NK-92 treated with Interleukin-12 subunit alpha and Interleukin-12 subunit beta, amount 100 ng/mL, for 24 hours (cell line): ENCODE results near the gene GLIPR1L2.
"Not testable (repeated sequence)": the region's sequence is repeated elsewhere in the genome, so short reads cannot be mapped to it uniquely, and the experiment has no call there.

ENCODE experiments used
- DNase-seq: peaks from one replicate; lab custom pipeline; 2025; lab: John Stamatoyannopoulos, UW

Gene GLIPR1L2

DNA sequence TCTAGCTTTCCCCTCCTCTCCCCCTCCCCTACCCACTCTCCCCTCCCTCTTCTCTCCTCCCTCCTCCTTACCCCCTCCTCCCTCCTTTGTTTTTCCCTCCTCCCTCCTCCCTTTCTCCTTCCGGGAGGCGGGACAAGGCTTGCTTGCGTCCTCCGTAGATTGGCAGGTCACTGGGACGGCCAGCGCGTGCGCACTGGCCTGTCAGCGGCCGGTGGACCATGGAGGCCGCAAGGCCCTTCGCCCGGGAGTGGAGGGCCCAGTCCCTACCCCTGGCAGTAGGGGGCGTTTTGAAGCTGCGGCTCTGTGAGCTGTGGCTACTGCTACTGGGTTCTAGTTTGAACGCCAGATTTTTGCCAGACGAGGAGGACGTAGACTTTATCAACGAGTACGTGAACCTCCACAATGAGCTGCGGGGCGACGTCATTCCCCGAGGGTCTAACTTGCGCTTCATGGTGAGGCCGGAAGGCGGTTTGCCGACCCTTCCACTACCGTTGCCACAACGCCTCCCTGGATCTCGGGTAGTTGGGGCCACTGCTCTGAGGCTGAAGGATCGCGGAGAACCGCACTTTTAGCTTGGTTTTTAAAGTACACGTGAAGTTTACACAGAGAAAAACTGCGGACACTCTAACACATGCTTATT, at the start of gene GLIPR1L2:
TSS of gene GLIPR1L2 (plus strand) at position 191 of the 640 bp plus-strand sequence. CDS start at position 219, 28 bp downstream.
- DNase-seq = peak; percentile 66

DNA sequence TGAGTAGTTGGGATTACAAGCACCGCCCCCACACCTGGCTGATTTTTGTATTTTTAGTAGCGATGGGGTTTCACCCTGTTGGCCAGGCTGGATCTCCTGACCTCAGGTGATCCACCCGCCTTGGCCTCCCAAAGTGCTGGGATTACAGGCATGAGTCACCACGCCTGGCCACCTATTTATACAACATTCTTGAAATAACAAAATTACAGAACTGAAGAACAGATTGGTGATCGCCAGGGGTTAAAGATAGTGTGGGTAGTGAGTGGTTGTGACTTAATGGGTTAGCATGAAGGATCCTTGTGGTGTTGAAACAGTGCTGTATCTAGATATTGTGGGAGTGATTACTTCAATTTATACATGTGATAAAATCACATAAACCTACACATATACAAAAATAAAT, 49.0 kb upstream of the GLIPR1L2 start:
- no peak for DNase-seq

DNA sequence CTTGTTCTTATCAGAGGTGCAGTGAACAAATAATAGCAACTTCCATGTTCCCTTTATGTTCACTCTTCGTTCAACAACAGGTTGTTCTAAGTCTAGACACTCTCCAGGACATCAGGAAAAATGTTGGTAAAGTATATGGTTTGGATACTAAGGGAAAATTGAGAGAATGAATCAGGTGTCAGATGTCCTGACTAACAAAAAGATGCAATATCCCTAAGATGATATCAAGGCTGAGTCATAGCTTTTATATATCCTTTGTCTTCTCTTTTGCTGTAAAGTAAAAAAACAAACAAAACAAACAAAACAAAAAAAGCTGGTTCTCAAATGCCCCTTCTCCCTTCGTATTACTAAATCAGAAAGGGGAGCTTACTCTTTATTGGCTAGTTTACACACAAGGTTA, 45.4 kb upstream of the GLIPR1L2 start:
- DNase-seq = no peak

DNA sequence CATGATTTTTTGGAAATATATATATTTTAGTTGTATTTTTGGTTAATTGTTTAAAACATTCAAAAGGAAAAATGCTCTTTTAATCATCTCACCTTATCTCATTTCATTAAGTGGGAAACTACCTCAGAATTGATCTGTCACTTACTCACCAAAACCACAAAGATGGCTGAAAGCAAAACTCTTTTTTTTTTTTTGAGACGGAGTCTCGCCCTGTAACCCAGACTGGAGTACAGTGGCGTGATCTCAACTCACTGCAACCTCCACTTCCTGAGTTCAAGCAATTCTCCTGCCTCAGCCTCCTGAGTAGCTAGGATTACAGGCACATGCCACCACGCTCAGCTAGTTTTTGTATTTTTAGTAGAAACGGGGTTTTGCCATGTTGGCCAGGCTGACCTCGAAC, 44.7 kb upstream of the GLIPR1L2 start:
- DNase-seq = not testable (repeated sequence)

DNA sequence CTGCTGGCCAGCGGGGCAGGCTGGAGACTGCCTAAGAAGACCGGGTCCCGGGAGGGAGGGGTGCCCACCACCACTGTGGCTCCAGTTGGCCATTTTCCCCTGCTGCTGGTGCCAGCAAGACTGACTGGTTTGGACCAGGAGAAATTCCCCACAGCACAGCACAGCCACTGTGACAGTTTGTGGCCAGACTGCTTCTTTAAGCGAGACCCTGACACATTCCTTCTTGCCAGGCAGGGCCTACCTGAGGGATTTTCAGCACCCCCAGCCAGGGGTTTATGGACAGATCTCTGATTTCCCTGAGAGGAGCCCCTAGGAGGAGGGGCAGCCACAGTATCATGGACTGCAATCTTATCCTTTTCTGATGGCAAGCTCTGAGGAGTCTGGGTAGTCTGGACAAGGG, 40.9 kb upstream of the GLIPR1L2 start:
- no peak for DNase-seq

DNA sequence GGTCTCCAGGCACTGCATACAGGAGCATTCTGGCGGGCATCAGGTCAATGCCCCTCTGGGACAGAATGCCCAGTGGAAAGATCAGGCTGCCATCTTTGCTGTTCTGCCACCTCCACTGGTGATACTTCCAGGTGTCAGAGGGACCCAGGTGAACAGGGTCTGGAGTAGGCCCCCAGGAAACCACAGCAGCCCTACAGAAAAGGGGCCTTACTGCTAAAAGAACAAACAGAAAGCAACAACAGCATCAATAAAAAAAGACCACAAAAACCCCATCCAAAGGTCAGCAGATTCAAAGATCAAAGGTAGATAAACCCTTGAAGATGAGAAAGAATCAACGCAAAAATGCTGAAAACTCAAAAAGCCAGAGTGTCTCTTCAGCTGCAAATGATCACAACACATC, 40.5 kb upstream of the GLIPR1L2 start:
- no peak for DNase-seq

DNA sequence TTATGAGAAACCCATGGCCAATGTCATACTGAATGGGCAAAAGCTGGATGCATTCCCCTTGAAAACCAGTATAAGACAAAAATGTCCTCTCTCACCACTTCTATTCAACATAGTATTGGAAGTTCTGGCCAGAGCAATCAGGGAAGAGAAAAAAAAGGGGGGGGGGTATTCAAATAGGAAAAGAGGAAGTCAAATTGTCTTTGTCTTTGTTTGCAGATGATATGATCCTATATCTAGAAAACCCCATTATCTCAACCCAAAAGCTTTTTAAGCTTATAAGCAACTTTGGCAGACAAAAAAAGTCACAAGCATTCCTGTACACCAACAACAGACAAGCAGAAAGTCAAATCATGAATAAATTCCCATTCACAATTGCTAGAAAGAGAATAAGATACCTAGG, 36.9 kb upstream of the GLIPR1L2 start:
- DNase-seq = no peak

DNA sequence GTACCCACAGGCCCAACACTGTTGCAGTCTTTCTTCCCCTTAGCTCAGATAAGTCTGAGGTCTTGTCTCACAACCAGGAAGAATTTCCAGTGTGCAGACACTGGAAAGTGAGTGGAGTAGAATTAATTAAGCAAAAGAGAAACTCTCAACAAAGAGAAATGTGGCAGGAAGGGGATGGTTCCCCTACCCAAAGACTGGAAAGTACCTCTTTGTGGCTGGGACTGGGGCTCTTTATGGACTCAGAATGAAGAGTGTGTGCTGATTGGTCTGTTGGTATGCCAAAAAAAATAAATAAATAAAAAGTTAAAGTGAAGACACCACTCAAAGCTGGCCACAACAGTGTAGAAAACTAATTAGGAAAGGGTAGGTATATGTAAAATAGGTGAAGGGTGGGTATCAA, 30.0 kb upstream of the GLIPR1L2 start:
- no peak for DNase-seq

DNA sequence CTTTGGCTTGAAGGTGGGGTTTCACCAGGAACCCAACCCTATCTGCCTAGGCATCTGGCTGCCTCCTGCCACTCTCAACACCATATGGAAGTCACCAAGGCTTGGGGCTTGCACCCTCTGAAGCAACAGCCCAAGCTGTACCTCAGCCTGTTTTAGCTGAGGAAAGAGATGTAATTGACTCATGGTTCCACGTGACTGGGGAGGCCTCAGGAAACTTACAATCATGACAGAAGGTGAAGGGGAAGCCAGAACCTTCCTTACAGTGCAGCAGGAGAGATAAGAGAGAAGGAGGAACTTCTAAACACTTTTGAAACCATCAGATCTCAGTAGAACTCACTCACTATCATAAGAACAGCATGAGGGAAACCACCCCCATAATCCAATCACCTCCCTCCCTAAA, 29.5 kb upstream of the GLIPR1L2 start:
- no peak for DNase-seq

DNA sequence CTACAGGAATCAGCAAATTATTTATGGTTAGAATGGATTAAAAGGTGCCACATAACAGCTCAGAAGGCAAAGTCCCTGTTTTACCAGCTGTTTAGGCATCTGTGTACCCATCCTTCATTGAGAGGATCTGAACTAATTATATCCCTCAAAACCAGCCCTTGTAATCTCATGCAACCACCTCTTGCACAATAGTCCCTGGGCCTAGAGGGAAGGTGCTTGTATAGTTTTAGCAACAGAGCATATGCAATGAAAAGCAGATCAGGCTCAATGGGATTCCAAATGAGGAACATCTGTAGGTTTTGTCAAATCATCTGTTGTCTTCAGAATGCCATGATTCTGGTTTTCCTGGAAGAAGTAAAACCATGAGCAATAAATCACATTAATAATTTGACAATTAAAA, 26.0 kb upstream of the GLIPR1L2 start:
- DNase-seq = no peak

DNA sequence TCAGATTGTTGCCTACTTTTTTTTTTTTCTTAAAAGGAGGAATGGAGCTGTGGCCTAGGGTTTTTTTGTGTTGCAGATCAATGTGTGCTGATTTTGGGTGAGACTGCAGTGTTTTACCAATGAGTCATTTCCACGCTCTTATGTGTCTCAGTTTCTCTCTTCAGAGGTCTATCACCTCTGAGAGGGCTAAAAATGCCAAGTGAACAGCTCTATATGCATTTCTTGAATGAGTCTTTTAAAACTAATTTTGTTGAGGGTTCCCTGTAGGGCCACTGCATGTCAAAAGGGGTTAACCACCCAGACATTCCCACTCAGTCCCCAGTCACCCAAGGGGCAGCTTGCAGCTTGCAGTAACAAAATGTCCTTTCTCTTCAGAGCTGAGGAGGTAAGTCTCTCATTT, 24.3 kb upstream of the GLIPR1L2 start:
- no peak for DNase-seq

DNA sequence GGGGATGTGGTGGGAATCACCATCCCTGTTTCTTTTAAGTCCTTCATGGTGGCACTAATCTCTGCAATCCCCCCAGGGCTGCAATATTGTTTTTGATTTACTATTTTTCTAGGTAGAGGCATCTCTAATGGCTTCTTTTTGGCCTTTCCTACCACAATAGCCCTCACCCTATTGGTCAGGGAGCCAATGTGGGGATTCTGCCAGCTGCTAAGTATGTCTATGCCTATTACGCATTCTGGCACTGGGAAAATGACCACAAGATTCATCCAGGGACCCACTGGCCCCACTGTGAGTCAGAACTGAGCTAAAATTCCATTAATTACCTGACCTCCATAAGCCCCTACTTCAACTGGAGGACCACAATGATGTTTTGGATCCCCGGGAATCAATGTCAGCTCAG, 15.9 kb upstream of the GLIPR1L2 start:
- DNase-seq = no peak

DNA sequence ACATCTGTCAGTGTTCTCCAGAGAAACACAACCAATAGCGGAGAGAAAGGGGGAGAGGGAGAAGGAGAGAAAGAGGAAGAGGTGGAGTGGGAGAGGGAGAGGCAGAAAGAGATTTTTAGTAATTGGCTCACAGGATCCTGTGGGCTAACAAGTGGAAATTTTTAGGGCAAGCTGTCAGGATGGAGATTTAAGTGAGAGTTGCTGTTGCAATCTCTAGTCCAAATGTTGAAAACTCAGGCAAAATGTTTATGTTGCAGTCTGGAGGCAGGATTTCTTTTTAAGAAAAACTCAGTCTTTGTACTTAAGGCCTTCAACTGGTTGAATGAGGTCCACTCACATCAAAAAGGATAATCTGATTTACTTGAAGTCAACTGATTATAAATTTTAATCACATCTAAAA, 12.5 kb upstream of the GLIPR1L2 start:
- DNase-seq = no peak

DNA sequence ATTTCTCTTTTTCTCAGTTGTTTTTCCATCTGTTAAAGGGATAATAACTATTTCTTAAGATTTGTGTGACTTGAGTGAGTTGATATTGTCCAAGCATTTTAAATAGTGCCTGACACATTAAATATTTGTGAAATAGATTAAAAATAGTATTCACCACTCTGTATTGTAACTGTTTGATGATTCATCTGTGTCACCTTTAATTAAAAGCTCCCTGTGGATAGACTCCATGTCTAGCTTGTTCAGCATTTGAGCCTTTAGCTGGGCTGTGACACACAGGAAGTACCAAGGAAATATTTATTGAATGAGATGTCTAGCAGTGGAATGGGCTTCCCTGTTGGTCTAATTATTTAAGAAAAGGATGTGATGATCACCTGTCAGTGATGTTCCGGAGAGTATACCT, 1.8 kb upstream of the GLIPR1L2 start:
- DNase-seq = no peak

DNA sequence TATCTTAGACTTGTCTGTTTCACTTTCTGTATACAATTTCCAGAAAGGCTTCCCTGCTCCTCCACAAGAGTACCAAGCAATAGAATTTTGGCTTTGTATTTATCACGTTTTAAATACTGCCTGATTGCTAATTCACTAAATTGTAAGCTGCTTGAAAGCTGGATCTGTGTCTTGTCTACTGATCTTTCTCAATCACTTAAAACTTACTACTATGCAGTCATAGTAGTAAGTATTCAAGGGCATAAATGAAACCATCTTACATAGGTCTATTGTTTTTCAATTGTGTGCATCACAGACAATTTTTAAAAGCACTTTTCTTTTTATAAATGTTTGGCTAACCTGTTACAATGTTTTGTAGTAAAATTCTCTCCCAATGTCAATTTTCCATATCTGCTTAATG, 1.2 kb upstream of the GLIPR1L2 start:
- no peak for DNase-seq

DNA sequence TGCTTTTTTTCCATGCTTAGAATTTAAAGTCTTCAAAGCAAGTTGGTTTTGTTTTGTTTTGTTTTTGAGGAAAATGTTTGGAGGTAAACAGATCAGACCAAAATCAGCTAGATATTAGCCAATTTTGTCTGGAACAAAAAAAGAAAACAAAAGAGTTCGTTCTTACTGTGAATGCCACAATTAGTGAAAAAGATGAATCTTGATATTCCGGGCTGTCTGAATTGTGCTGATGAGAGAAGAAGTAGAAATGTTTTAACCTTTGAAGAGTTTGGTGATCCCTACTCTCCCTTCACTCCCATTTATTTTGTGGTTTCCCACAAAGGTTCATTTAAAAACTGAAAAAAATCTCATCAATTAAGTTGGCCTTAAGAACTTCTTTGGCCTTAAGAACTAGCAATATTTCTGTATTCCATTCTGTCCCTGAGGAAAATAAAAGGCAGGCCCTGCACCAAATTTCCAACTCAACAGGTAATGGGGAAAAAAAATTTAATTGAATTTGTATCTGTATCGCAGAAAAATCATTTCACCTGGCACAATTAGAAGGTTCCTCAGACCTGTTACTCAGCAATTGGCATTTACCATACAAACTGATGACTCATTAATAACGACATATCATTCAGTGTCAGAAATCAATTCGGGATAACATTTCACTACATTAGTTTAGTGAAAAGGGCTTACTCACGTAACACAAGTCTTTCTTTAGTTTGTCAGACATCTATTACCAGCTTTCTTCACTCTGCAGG, 562 bp upstream of the GLIPR1L2 start:
- no peak for DNase-seq

DNA sequence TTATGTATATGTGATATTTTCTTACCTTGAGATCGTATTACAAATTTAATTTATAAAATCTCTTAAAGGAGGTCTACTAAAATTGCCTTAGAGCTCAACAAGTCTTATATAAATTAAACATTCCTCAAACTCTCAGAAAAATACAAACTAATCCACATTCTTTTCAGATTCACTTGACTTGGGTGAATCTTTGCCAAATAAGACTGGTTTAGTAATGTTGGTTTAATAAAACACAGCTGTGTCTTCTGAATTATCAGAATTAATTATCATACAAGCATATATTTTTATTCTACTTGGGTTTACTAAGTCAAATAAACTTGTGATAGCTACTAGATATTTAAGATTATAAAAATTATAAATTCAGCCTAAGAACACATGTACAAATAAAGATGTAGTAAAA, 13.3 kb downstream of the GLIPR1L2 start:
- DNase-seq = no peak

DNA sequence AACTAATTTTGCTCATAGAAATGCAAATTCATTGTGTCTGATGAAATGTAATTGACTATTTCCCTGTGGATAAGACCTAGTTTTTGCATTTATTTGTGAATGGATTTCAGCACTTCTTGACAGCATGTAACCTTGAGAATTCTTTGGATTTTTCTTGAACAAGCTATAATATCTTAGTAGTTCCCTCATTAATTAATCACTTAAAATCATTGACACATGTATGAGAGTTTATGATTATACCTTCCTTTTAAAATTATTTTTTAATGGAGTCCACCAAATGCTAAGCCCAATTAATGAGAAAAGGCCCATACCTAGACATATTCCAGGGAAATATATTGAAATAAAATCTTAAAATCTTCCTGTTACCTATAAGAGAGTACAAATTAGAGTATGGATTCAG, 16.8 kb downstream of the GLIPR1L2 start:
- no peak for DNase-seq

DNA sequence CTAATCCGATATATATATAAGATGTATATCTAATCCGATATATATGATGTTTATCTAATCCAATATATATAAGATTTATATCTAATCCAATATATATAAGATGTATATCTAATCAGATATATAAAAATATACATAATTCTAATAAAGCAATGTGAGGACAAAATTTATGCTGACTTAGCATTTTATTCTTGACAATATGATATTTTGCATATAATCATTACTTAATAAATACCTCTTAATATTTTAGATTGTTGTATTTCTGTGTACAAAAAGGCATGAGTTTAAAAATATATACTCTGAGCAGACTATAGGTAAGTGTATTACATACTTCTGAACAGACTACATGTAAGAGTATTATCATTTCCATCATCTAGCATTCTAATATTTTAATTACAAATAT, 18.9 kb downstream of the GLIPR1L2 start:
- no peak for DNase-seq

DNA sequence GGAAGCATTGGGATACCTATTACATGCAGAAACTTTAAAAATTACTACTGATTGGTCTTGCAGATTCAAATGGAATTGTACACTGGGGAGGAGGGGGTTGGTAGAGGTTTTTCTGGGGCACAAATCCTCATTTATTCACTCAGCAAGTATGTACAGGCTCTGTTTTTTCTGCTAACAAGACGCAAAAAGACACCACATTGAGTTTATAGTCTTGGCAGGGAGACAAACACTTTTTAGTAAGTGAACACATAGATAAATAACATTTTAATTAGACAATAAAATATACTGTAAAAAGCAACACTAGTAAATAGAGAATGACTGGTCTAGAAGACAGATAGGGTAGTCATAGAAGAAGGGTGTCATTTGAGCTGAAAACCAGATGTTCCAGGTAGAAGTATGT, 23.8 kb downstream of the GLIPR1L2 start:
- no peak for DNase-seq

DNA sequence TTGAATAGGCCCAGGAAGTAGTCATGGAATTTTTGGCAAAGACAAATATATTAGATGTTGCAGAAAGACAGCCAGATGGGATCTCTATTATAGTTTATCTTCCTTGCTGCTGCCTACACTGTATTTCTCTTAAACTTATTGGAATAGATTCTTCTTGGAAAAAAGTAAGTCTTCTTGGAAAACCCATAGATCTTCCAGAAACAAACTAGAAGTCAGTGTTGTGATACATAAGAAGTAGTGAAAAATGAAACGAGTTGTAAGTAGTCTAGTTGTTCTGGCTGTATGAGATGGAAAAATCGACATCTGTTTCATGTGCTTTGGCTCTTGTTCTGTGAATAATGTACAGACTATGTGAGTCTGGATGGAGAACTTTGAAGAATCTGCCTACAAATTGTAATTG, 29.0 kb downstream of the GLIPR1L2 start:
- no peak for DNase-seq

DNA sequence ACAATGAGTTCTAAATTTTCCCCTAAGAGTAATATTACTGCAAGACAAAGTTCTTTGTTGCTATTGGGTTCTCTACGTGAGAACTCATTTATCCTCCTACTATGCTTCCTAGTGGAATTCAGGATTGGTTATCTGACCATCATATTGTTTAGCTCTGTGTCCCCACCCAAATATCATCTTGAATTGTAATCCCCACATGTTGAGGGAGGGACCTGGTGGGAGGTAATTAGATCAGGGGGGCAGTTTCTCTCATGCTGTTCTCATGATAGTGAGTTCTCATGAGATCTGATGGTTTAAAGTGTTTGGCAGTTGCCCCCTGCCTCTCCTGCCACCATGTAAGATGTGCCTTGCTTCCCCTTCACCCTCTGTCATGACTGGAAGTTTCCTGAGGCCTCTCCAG, 36.6 kb downstream of the GLIPR1L2 start:
- DNase-seq = no peak

DNA sequence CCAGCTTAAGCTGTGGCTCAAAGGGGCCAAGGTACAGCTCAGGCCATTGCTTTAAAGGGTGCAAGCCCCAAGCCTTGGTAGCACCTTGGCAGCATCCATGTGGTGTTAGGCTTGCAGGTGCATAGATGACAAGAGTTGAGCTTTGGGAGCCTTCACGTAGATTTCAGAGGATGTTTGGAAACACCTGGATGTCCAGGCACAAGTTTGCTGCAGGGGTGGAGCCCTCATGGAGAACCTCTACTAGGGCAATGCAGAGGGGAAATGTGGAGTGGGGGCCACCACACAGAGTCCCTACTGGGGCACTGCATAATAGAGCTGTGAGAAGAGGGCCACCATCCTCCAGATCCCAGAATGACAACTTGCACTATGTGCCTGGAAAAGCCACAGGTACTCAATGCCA, 37.9 kb downstream of the GLIPR1L2 start:
- no peak for DNase-seq

DNA sequence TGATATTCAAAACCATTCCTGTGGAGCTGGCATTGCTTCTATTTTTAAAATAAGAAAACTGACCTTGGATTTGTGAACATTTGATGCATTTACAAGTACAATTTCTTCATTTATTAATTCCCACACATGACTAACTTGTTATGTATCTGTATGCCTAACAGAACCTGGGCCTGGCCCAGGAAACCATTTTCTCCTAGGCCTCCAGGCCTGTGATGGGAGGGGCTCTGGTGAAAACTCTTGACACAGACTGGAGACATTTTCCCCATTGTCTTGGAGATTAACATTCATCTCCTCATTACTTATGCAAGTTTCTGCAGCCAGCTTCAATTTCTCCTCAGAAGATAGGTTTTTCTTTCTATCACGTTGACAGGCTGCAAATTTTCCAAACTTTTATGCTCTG, 42.0 kb downstream of the GLIPR1L2 start:
- no peak for DNase-seq
